Keratinocyte (primary cell): ENCODE results near the gene SYCN.

Experiments used
- CTCF ChIP-seq, 3 experiments: IDR thresholded peaks in 1 of 3; conservative IDR thresholded peaks in 1 of 3; optimal IDR thresholded peaks in 1 of 3; 2 replicates in 2 of 3; 3 replicates in 1 of 3; pipeline versions ENCODE3 to v1.5.1; 2011; ENCODE audit warnings: low read length in 3 of 3, mild to moderate bottlenecking in 3 of 3, moderate library complexity in 2 of 3, control low read depth in 1 of 3, inconsistent platforms in 1 of 3; ENCODE audit not compliant: insufficient read depth in 2 of 3; ENCODE audit errors: extremely low read depth in 1 of 3
- EZH2 ChIP-seq: IDR thresholded peaks from one replicate; pipeline ENCODE4 v1.6.1; 2012; ENCODE audit warnings: inconsistent platforms, mild to moderate bottlenecking, low read length, moderate library complexity

GRCh38 chr19:39160523-39160861 is 43.6 kb downstream of the SYCN start:
- TF ChIP-seq CTCF (optimal IDR thresholded peaks at IDR 0.05 in 1 of 3, IDR thresholded peaks at IDR 0.05 in 1 of 3, conservative IDR thresholded peaks at IDR 0.05 in 1 of 3; ENCODE audit: extremely low read depth in 1 of 3, insufficient read depth in 2 of 3, low read length in 3 of 3) (peak in 1 of 3 experiments; percentile 15), EZH2 (no peak)
